Stomach (tissue), 4 donors: ENCODE measurements around the gene SLC13A3.

Source experiments
- POLR2A ChIP-seq, 4 donors: fragments of 450-650 bp; IDR thresholded peaks; one replicate each; pipeline ENCODE4 v1.6.1; 2016; ENCODE audit warnings: antibody characterized with exemption in 4 of 4, control low read depth in 2 of 4, mild to moderate bottlenecking in 1 of 4, moderate library complexity in 1 of 4
- POLR2AphosphoS5 ChIP-seq, 3 donors: sonication (generic); formaldehyde crosslinking; IDR thresholded peaks; one replicate each; pipeline ENCODE4 v1.6.1; 2016; ENCODE audit warnings: antibody characterized with exemption in 3 of 3
- TF ChIP-seq, protein P1 (sequence below), 7 experiments: fragments of 450-650 bp in 4 of 7; fragments of 200-600 bp in 3 of 7; sonication (generic) in 3 of 7; IDR thresholded peaks; one replicate each; pipeline ENCODE4 v1.5.1; 2016 to 2019; ENCODE audit warnings: antibody characterized with exemption in 7 of 7, control low read depth in 2 of 7, mild to moderate bottlenecking in 1 of 7

DNA sequence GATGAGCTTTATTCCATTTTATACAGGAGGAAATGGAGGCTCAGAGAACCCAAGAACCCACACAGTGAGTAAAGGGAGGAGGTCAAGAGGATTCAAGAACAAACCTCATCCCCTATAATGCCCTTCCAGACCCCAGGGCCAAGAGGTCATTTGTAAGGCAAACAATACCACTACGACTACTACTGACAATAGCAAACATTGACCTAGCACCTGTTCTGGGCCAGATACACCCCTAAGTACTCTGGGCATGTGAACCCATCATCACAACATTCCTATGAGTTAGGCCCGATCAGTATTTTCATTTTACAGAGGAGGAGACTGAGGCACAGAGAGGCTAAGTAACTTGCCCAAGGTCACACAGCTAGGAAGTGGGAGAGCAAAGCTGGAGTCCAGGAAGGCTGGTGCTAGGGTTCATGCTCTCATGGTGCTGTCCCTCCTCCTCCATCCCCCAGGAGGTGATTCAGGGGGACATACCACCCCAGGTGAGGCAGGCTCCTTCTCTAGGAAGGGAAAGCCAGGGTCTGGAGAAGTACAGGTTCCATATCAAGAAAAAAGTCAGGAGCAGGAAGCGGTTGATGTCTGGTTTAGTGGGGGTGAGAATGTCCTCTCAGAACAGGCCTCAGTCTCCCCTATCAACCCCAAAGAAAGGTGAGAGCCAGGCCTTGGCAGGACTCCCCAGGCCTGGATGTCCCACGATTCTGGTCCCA is 13.7 kb downstream of the SLC13A3 start:
- TF ChIP-seq, protein P1, sequence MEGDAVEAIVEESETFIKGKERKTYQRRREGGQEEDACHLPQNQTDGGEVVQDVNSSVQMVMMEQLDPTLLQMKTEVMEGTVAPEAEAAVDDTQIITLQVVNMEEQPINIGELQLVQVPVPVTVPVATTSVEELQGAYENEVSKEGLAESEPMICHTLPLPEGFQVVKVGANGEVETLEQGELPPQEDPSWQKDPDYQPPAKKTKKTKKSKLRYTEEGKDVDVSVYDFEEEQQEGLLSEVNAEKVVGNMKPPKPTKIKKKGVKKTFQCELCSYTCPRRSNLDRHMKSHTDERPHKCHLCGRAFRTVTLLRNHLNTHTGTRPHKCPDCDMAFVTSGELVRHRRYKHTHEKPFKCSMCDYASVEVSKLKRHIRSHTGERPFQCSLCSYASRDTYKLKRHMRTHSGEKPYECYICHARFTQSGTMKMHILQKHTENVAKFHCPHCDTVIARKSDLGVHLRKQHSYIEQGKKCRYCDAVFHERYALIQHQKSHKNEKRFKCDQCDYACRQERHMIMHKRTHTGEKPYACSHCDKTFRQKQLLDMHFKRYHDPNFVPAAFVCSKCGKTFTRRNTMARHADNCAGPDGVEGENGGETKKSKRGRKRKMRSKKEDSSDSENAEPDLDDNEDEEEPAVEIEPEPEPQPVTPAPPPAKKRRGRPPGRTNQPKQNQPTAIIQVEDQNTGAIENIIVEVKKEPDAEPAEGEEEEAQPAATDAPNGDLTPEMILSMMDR (IDR thresholded peaks at IDR 0.05) = no peak
- no peak for TF ChIP-seq POLR2AphosphoS5 (IDR thresholded peaks at IDR 0.05)
- no peak for TF ChIP-seq POLR2A (IDR thresholded peaks at IDR 0.05)
